ENCODE results near the gene BABAM2.

The BABAM2 gene

DNA sequence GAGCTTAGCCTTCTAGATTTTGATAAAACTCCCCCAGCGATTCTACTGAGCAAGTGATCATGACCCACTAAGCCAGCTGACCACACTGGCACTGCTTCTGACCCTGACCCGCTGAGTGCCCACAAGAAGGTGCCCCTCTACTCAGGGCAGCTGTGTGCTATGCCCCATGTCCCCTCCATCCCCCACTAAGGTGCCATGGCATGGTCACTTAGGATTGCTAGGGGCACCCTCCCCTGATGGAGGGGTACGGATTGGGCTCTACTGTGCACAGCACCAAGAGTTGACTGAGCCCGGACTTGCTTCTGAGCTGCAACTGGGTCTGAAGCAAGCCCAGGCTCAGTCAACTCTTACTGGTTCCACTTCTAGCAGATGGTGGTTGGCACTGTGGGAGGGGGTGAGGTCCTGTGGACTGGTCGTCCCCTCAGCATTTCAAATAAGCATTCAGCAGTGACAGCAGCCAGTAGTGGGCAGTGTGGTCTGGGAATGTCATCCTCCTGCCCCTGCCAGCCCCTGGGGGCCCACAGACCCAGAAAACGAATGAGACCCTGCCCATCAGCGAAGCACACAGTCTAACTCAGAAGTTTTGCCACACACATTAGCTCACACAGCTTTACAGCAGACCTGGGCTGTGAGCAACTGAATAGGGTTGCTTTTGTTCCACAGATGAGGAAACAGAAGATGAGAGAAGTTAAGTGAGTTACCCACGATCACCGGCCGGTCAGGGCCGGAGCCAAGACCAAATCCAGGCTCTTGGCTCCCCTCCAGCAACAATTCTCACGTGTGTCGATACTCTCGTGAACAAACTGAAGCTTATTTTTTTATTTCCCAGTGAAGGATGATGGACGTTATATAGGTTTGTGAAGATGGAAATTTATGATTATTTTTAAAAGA, 450.0 kb downstream of the BABAM2 start:
- Mint-ChIP-seq H3K4me1 (peaks cover 6% of the 10 kb centered on the region), H3K4me3 (no peak overlapping the region), H3K27me3 (no peaks in the 10 kb centered on the region), H3K36me3 (peaks cover 4% of the 10 kb centered on the region), H3K27ac (no peak overlapping the region), H3K9me3 (no peaks in the 10 kb centered on the region)

DNA sequence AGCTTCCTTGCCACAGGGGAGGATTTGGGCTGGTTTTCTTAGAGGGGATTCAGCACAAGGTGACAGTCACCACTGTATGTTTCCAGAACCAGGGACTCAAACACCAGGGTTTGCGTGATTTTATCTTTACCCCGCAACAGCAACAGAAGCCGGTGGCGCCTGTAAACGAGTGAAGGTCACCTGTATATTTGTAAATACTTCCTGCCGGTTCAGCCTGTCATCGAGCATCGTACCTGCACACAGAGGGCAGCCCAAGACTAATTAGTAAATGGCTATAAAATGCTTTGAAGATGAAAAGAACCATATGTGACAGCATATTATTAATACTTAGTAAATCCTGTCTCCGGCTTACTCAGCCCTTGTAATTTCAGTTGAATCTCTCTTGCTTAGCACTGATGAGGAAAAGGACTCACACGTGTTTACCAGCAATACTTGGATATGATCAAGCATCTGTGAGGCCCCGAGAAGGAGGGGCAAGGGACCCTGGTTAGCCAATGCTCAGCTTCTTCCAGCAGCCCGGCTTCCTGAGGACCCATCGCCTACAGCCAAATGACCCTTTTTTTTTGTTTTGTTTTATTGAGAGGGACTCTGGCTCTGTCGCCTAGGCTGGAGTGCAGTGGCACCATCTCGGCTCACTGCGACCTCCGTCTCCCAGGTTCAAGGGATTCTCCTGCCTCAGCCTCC, 450.8 kb downstream of the BABAM2 start:
- no peaks in the 10 kb centered on the region for H3K27me3 Mint-ChIP-seq
- no peak overlapping the region for H3K4me3 Mint-ChIP-seq
- H3K4me1 Mint-ChIP-seq = peaks cover 5% of the 10 kb centered on the region
- no peaks in the 10 kb centered on the region for H3K9me3 Mint-ChIP-seq
- H3K27ac Mint-ChIP-seq = no peak overlapping the region
- peaks cover 4% of the 10 kb centered on the region for H3K36me3 Mint-ChIP-seq

DNA sequence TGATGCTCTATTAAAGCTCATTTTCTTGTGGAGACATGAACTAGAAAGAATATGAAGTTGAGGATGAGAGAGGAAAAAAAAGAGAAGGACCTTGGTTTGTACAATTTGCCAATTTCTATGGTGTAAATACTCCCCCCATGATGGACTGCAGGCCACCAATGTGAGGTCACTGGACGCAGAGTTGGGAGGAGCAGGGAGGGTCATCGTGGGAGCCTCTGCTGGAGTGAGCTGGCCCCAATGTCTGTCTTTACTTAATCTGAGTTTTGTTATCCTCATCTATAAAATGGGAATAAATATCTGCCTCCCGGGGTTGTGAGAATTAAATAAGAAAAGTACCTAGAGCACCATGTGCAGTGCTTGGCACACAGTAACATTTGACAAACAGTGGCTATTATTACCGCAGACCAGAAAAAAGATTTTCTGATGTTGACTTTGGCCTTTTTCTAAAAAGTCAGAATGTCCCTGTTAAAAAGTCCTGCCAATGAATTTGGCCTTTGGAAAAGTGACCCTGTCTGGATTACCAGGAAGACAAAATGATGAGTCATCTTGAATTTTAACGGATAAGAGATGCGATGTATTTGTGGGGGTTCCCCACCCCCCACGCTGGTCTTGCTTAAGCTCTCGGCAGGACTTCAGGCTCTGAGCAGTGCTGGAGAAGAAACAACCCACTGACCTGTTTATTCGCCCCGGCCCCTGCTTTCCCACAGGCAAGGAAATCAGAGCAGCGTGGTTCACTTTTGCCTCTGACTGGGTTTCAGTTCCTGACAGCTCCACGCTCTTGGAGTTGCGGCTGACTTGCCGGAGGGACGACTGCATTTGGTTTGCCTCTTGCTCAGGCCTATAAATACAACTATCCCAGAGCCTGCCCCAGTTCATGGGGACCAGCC, 451.8 kb downstream of the BABAM2 start:
- H3K36me3 Mint-ChIP-seq = peaks cover 4% of the 10 kb centered on the region
- H3K4me3 Mint-ChIP-seq = no peak overlapping the region
- no peaks in the 10 kb centered on the region for H3K9me3 Mint-ChIP-seq
- H3K27me3 Mint-ChIP-seq = no peaks in the 10 kb centered on the region
- peak overlapping the region; percentile 12 for H3K27ac Mint-ChIP-seq
- H3K4me1 Mint-ChIP-seq = peaks cover 11% of the 10 kb centered on the region

DNA sequence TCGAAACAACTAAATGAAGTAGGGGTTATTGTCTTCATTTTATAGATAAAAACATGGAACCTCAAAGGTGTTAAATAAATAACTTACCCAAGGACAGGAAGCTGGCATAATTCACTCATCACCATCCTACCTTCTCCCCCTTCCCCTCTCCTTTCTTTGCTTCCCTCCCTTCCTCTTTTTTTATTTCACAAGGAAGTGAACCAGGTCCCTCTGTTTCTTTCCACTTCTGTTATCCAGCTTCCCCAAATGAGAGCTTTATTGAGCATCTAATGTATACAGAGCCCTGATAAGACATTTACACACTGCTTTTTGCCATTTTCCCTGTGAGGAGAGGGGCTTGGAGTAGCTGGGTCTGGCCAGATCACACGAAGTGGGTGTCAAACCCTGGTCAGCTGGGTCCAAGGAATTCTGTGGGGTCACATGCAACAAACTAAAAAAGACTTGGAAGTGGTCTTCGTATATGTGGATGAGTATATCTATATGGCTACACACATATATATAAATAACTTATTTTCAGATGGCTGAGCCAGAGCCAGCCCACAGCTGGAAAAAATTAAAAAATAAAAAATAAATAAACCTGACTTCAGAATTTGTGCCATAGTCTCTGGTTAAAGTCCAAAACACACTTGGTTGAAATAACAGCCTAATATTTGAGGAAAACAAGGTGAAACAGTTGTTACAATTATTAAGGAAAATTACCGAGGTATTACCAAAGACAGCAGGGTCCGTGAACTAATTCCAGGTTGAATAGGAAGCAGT, 452.8 kb downstream of the BABAM2 start:
- no peaks in the 10 kb centered on the region for H3K27me3 Mint-ChIP-seq
- H3K27ac Mint-ChIP-seq = no peak overlapping the region
- H3K4me1 Mint-ChIP-seq = peaks cover 20% of the 10 kb centered on the region
- H3K9me3 Mint-ChIP-seq = no peaks in the 10 kb centered on the region
- H3K4me3 Mint-ChIP-seq = no peak overlapping the region
- H3K36me3 Mint-ChIP-seq = peaks cover 4% of the 10 kb centered on the region

DNA sequence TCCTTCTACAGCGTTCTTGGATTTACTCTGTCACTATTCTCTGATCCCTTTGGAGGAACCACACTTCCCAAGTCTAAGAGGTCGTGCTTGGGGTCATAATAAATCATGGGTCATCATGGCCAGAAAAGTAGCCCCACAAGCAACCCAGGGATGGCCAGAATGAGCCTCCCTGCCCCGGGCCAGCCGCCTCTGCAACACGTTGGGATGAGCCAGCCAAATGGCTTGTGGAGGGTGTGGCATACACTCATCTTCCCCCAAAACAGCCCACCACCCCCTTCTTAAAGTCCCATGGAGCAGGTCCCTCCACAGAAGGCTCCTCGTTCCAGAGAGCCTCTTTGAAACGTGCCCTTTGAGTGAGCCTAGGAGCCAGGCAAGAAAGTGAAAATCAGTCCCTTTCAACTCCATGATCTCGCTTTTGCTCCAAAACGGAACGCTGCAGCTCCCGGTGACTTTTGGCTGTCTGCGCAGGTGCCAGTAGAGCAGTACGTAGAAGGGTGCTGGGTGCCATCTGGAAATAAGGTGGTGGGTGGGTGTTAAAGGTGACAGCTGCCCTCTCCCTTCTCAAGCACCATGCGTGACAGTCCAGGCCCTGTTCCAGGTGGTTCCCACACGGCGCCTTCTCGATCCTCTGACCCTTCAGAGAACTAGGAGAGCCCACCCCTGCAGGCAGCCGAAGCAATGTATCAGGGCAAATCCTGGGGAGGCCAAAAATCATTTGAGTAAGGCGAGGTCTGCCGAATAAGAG, 453.6 kb downstream of the BABAM2 start:
- peaks cover 23% of the 10 kb centered on the region for H3K4me1 Mint-ChIP-seq
- no peaks in the 10 kb centered on the region for H3K9me3 Mint-ChIP-seq
- H3K4me3 Mint-ChIP-seq = no peak overlapping the region
- H3K36me3 Mint-ChIP-seq = peaks cover 2% of the 10 kb centered on the region
- no peaks in the 10 kb centered on the region for H3K27me3 Mint-ChIP-seq
- H3K27ac Mint-ChIP-seq = no peak overlapping the region

DNA sequence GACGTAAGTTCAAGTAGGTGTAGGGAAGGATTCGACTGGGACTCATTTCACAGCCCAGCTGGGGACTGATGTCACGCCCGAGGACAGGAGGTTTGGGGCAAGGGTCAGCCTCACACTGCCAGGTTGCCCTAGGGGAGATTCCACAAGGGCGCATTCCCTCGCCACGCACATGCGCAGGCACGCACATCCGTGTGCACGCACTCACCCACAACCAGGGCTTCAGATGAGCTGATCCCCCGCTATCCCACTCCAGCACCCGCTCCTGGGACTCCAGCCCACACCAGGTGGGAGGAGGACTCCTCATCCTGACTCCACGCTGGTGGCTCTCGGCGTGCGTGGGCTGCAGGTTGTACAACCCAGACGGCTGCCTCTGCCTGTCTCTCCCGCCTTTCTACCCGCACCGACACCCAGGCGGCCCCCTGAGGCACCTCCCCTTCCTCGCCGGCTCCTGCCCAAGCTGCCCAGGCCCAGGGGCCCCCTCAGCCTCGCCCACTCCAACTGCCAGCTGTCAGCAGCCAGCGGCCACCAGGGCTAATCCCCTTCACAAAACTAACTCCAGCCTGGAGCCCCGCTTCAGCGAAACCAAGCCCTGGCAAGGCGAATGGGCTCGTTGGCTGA, 454.3 kb downstream of the BABAM2 start:
- no peak overlapping the region for H3K27ac Mint-ChIP-seq
- H3K4me1 Mint-ChIP-seq = peaks cover 26% of the 10 kb centered on the region
- no peaks in the 10 kb centered on the region for H3K27me3 Mint-ChIP-seq
- H3K36me3 Mint-ChIP-seq = no peaks in the 10 kb centered on the region
- H3K9me3 Mint-ChIP-seq = no peaks in the 10 kb centered on the region
- H3K4me3 Mint-ChIP-seq = no peak overlapping the region

DNA sequence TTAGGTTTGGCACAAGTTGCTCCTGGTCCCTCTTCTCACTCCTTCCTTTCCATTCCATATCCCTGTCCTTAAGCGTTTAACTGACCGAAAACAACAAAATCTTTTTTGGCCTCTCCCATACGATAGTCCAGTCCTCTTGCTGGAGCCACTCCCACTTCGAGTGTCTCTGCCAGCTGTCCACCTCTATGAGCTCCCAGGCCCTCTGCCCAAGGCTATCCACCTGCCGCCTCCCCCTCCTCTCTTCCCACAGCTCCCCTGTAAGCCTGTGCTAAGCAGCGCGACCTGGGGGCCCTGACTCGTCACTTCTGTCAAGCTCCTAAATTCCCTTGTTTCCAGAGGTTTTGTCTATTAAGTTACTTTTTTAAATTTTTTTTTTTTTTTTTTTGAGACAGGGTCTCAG, 455.1 kb downstream of the BABAM2 start:
- H3K4me3 Mint-ChIP-seq = no peak overlapping the region
- no peaks in the 10 kb centered on the region for H3K36me3 Mint-ChIP-seq
- H3K4me1 Mint-ChIP-seq = peaks cover 26% of the 10 kb centered on the region
- H3K9me3 Mint-ChIP-seq = no peaks in the 10 kb centered on the region
- no peaks in the 10 kb centered on the region for H3K27me3 Mint-ChIP-seq
- H3K27ac Mint-ChIP-seq = no peak overlapping the region

DNA sequence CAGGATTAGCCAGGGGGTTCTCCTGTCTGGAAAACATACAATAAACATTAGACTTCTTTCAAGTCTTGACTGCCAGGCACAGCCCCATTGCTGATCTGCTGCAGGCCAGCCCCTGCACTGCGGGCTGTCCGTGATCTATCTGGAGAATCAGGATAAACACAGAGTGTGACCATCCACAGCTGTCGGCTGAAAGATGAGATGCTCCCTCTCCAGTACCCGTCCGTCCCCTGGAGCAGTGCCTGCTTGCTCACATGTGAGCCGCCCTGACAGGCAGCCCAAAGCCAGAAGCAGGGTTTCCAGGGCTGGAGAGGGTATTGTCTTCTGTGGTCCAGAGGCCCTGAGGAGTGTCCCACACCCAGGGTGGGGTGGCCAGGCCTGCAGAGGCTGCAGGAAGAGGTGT, 456.1 kb downstream of the BABAM2 start:
- H3K4me1 Mint-ChIP-seq = peaks cover 26% of the 10 kb centered on the region
- no peaks in the 10 kb centered on the region for H3K36me3 Mint-ChIP-seq
- H3K27me3 Mint-ChIP-seq = no peaks in the 10 kb centered on the region
- H3K27ac Mint-ChIP-seq = no peak overlapping the region
- H3K9me3 Mint-ChIP-seq = no peaks in the 10 kb centered on the region
- no peak overlapping the region for H3K4me3 Mint-ChIP-seq

DNA sequence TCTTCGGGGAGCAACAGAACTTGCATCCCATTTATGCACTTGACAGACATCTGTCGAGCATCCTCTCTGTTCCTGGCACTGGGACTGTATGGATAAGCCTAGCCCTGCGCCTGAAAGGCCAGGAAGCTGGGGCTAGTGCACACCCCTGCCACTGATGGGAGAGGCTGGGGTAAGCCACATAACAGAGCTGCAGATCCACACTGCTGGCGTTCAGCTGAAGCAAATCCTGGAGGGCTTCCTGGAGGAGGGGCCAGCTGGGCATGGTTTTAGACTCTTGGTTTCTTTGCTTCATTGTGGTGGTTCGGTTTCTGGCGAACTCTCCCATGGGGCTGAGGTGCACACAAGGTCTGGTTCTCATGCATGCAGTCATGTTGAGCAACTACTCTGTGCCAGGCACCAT, 456.7 kb downstream of the BABAM2 start:
- H3K27me3 Mint-ChIP-seq = no peaks in the 10 kb centered on the region
- H3K27ac Mint-ChIP-seq = peak overlapping the region; percentile 52
- H3K4me3 Mint-ChIP-seq = peak overlapping the region; percentile 39
- peaks cover 26% of the 10 kb centered on the region for H3K4me1 Mint-ChIP-seq
- H3K36me3 Mint-ChIP-seq = no peaks in the 10 kb centered on the region
- H3K9me3 Mint-ChIP-seq = no peaks in the 10 kb centered on the region

DNA sequence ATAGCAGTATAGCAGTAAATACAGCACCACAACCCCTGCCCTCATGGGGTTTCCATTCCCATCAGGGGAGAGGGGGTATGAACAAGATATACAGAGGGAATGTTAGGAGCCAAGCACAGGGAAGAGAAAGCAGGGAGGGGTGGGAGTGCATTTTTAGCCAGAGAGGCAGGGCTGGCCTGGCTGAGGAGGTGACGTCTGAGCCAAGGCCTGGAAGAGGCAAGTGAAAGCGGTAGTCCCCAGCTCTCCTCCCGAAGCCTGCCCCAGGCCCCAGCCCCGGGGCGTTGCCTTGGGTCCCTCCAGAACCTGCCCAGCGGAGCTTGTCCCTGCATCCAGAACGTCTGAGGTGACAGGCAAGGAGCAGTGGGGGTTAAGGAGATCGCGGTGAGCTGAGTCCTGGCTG, 457.1 kb downstream of the BABAM2 start:
- Mint-ChIP-seq H3K4me3 (peak overlapping the region; percentile 39), H3K36me3 (no peaks in the 10 kb centered on the region), H3K9me3 (no peaks in the 10 kb centered on the region), H3K4me1 (peaks cover 26% of the 10 kb centered on the region), H3K27ac (peak overlapping the region; percentile 52), H3K27me3 (no peaks in the 10 kb centered on the region)

DNA sequence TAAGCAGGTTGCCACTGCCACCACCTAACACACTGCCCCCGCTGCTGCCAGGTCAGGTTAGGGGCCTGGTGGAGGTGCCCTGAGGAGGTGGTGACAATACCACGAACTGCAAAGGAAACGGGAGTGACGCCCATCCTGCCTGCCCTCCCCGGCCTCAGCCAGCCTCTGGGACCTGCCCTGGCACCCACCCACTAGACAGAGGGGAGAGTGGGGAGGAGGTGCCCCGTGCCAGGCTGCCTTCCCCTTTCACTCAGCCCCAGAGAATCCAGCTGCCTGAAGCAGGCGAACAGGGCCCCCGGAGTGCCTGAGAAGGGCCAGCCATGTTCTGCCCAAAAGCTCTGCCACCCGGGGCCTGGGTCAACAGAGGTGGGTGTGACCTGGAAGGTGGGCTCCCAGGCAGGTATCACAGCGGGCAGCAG, 457.6 kb downstream of the BABAM2 start:
- Mint-ChIP-seq H3K36me3 (no peaks in the 10 kb centered on the region), H3K9me3 (no peaks in the 10 kb centered on the region), H3K27ac (no peak overlapping the region), H3K4me1 (peaks cover 26% of the 10 kb centered on the region), H3K4me3 (no peak overlapping the region), H3K27me3 (no peaks in the 10 kb centered on the region)

DNA sequence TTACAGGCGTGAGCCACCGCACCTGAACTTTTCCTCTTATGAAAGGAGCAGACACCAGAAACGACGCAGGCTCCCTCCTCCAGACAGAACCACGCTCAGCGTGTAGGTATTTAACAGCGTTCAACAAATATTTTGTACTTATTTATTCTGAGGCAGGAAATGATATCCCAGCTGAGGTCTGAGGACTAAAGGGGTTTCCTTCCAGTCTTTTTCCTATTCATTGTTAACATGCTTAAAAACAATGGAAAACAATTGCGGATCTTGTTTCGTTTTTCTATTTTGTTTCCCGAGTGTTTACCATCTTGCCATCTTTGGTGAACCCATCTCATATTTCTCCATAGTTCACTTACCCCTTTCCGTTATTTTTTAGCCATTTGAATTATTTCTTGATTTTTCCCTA, 458.4 kb downstream of the BABAM2 start:
- Mint-ChIP-seq H3K36me3 (no peaks in the 10 kb centered on the region), H3K27ac (no peak overlapping the region), H3K27me3 (no peaks in the 10 kb centered on the region), H3K4me1 (peaks cover 26% of the 10 kb centered on the region), H3K4me3 (no peak overlapping the region), H3K9me3 (no peaks in the 10 kb centered on the region)

DNA sequence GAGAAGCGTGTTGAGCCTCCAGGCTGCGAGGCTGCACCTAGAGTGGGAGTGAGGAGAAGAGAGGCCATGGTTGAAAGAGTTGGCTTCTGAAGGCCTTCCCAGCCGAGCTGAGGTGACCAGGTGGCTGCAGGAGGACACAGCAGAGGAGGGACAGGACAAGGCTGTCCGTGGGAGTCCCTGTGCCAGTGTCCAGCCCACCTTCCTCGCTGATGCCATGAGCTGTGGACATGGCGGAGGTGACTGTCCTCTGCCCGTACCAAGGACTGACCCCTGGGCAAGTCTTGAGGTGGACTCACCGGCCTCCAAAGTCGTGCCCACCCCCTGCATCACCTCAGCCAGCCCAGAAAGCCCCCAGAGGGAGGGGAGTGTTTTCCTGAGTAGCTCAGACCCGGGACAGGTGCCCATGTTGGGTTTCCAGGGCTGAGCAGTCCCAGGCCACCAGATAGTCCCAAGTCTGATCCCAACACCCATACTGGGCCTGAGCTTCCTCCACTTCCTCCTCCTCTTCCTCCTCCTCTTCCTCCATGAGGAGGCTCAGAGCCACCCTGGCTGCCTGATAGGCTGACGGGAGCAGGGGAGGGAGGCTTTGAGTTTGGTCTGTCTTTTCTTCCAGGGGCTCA, 459.1 kb downstream of the BABAM2 start:
- Mint-ChIP-seq H3K36me3 (no peaks in the 10 kb centered on the region), H3K27me3 (no peaks in the 10 kb centered on the region), H3K27ac (no peak overlapping the region), H3K9me3 (no peaks in the 10 kb centered on the region), H3K4me3 (no peak overlapping the region), H3K4me1 (peaks cover 26% of the 10 kb centered on the region)

DNA sequence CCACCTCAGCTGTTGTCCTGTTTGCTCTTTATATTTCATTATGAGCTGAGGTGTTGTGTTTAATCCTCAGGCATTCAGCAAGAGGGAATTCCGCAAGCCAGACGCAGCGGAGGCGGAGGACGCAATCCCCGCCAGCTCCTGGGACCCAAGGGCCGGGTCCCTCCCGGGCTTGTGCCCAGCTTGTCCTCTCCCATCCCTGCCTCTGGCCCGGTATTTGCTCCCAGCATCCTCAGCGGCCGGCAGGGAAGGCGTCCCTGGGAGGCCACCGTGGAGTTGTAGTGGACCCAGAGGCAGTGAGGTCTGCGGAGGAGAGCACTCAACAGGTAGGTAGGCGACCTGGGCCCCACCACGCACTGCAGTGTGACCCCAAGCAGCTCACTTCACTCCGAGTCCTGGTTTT, 459.7 kb downstream of the BABAM2 start:
- Mint-ChIP-seq H3K4me1 (peaks cover 26% of the 10 kb centered on the region), H3K36me3 (no peaks in the 10 kb centered on the region), H3K9me3 (no peaks in the 10 kb centered on the region), H3K4me3 (no peak overlapping the region), H3K27me3 (no peaks in the 10 kb centered on the region), H3K27ac (no peak overlapping the region)

Measured in activated naive CD4-positive, alpha-beta T cell treated with anti-CD3 and anti-CD28 coated beads, Interleukin-2, amount 50 U/mL, for 24 hours (primary cell).